AG04450 (cell line): ENCODE results near the gene FOLR3. TPM values are rescaled to one million over a fixed set of nuclear protein-coding genes. Genes with fewer than 3 reads are reported as not detected.

ENCODE experiments used
- CTCF ChIA-PET: fragments of 300-600, 350-600 bp; formaldehyde crosslinking; extraction: SDS; loops from one replicate; lab custom pipeline; 2022; ENCODE audit warnings: antibody characterized with exemption, inconsistent platforms; lab: Charles Lee
- POLR2A ChIA-PET: fragments of 350-600 bp; formaldehyde crosslinking; extraction: SDS; loops from one replicate; lab custom pipeline; 2021; ENCODE audit warnings: antibody characterized with exemption, inconsistent platforms; lab: Yijun Ruan, JAX
- DNase-seq: peaks from one replicate; pipeline ENCODE4 v3.0.0-alpha.2; 2011; ENCODE audit warnings: low read depth, low spot score
- H3K27ac ChIP-seq: one replicate; pipeline ENCODE4 v1.5.1; 2012; ENCODE audit warnings: low read depth, low read length, control low read depth
- H3K27me3 ChIP-seq: one replicate; pipeline ENCODE4 v1.6.0; 2012; ENCODE audit warnings: low read length; ENCODE audit not compliant: control insufficient read depth, insufficient read depth
- H3K4me3 ChIP-seq: 2 replicates; pipeline ENCODE4 v1.5.1; 2011; ENCODE audit warnings: mild to moderate bottlenecking, low read depth, low read length, control low read depth
- H3K9me3 ChIP-seq: 2 replicates; pipeline ENCODE4 v1.5.1; 2012; ENCODE audit warnings: low read length; ENCODE audit not compliant: control insufficient read depth, insufficient read depth
- CTCF ChIP-seq: IDR thresholded peaks from 2 replicates; pipeline ENCODE4 v1.5.1; 2011; ENCODE audit warnings: low read depth, low read length, control low read depth, inconsistent platforms
- polyA plus RNA-seq: library from polyadenylated mRNA; depleted of rRNA; stranded (reverse); fragments of >200 nt; gene quantifications from 2 replicates; pipeline ENCODE4 v1.2.3, GENCODE V29; 2011

The FOLR3 gene
- polyA plus RNA-seq, 1 experiment = 0.24 TPM

DNA sequence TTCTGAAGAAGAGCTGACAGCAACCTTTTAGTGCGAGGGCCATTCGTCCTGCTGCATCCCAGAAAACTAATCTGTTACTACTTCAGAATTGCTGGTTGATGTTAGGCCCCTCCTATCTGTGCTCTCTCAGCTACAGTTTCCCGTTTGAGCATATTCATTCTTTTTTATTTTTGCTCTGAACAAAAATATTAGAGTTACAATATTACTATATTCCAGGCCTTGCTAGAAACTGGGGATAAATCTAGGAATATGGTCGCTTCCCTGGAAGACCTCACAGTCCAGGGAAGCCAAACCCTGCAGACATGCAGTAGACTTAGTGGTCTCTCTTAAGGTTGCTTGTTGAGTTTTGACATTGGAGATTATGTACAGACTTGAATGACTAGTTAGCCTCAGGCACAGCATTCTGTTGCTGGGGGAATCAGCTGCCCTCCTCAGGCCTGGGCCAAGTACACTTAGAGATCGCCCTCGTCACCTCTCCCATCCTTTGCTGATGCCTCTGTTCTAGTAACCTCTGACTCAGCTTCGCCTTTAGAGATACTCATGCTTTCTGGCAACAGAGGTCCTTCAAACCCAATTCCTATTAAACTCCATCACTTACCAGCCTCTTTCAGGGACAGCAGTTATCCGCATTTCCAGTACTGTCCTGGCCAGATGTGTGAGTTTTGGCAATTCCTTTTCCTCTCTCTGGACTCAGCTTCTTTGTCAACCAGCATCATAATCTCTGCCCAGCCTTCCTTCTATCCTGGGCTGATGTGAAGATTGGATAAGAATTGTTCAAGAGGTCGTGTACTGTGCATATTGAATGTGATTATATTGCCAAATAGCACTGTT is 22.3 kb upstream of the FOLR3 start:
- Histone ChIP-seq H3K27me3 (no peaks in the 10 kb centered on the region), H3K27ac (peak overlapping the region; percentile 99), H3K4me3 (peak overlapping the region; percentile 87), H3K9me3 (no peaks in the 10 kb centered on the region)
- TF ChIP-seq CTCF = no peak
- CTCF ChIA-PET = interaction anchor here (0.7 to 1.7 kb wide), 4 partner anchors 30 to 318 kb away, joined by 3 to 12 read pairs (median 3); no protein-coding TSS in a partner anchor
- no peak for DNase-seq
- POLR2A ChIA-PET = interaction anchor here (0.7 to 2.0 kb wide), 9 partner anchors 11 to 125 kb away, joined by 3 to 12 read pairs (median 4); partner anchors contain the start of gene INPPL1

DNA sequence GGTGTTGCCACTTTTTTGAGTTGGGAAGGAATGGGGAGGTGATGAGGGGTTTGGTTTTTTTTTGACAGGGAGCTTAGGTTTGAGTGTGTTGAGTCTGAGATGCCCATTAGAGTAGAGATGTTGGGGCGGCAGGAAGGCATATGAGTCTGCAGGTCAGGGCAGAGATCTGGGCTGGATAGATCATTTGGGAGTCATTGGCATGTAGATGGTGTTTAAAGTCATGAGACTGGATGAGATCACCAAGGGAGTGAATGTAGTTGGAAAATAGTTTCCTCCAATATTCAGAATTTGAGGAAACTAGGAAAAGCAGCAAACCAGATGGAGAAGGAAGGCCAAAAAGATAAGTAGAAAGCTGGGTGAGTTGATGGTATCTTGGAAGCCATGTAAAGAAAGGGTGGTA is 21.0 kb upstream of the FOLR3 start:
- H3K27ac ChIP-seq = no peak overlapping the region
- no peaks in the 10 kb centered on the region for H3K27me3 ChIP-seq
- ChIA-PET POLR2A (no interaction called here), CTCF (interaction anchor here (0.7 to 1.0 kb wide), 2 partner anchors 18 to 30 kb away, joined by 3 to 4 read pairs; no protein-coding TSS in a partner anchor)
- H3K4me3 ChIP-seq = no peak overlapping the region
- no peak for DNase-seq
- no peaks in the 10 kb centered on the region for H3K9me3 ChIP-seq
- TF ChIP-seq CTCF = no peak

DNA sequence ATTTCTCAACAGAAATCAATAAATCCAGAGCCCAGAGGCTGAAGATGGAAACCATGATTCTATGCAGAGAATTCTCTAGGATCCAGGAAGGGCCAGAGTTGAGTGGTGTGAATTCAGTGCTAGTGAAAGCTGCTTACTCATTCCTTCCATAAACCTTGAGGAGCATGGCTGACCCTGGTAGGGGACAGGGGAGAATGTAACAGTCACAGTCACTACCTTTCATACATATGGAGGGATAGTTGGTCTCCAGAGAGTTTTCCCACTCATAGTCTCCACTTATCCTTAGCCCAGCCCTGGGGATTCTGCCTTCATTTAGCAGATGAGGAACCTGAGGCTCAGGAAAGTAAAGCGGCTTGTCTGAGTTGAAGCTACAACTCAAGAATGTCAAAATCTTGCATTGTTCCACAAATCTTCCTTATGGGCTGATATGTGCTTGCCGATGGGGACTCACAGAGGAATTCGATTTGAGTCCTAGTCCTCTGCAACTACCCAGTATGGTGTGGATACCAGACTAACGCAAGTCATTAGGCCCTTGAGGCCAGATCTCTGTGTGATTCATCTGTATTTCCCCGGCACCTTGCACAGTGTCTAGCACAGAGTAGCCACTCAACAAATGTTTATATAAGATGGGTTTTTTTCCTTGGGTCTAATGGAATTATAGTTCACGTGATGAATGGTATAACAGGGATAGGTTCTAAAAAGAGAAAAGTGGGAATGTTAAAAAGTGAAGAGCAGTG is 19.3 kb upstream of the FOLR3 start:
- no peak overlapping the region for H3K4me3 ChIP-seq
- POLR2A ChIA-PET = no interaction called here
- CTCF ChIA-PET = no interaction called here

DNA sequence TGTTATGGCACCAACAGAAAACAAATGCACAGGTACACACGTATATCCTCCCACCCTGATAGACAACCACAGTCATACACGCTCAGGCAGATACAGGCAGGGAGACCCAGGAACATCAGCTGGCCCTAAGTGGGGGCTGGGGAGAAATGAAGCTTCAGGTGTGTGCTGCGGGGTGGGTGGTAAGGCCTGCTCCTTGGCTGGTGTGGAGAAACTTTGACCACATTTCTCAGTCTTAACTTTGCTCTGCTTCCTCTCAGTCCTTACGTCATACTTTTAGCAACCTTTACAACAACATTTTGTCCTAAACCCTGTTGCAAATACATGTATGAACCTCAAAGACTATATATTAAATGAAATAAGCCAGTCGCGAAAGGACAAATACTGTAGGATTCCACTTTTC is 16.3 kb upstream of the FOLR3 start:
- POLR2A ChIA-PET = no interaction called here

More for the DNA sequence above, 19.3 kb upstream of the FOLR3 start:
- no peak for DNase-seq
- Histone ChIP-seq H3K27me3 (no peaks in the 10 kb centered on the region), H3K9me3 (no peaks in the 10 kb centered on the region), H3K27ac (no peak overlapping the region)
- TF ChIP-seq CTCF = no peak

More for the DNA sequence above, 16.3 kb upstream of the FOLR3 start:
- Histone ChIP-seq H3K27me3 (no peaks in the 10 kb centered on the region), H3K4me3 (no peak overlapping the region), H3K9me3 (peaks cover 3% of the 10 kb centered on the region; the same call in 1 of the 2 replicates), H3K27ac (no peak overlapping the region)
- CTCF ChIA-PET = interaction anchor here (0.6 to 1.2 kb wide), 4 partner anchors 22 to 94 kb away, joined by 3 to 4 read pairs (median 3); no protein-coding TSS in a partner anchor
- no peak for DNase-seq
- TF ChIP-seq CTCF = no peak
